Neural cell (in vitro differentiated cells): ENCODE results near the gene PRTFDC1.
A peak's percentile ranks its signal among the peaks of the same experiment; 100 is the strongest.

ENCODE experiments used
- EP300 ChIP-seq: fragments of 450-650 bp; conservative IDR thresholded peaks from 2 replicates; pipeline ENCODE4 v1.6.1; 2014; ENCODE audit warnings: antibody characterized with exemption, mild to moderate bottlenecking, moderate library complexity; ENCODE audit not compliant: poor library complexity, severe bottlenecking
- EZH2 ChIP-seq: fragments of 200-600, 300-800 bp; shearing (Covaris generic), sonication (generic); IDR thresholded peaks from 2 replicates; pipeline ENCODE4 v1.6.1; 2014; ENCODE audit warnings: antibody characterized with exemption, low read length, borderline replicate concordance, mild to moderate bottlenecking; ENCODE audit not compliant: insufficient read depth, poor library complexity, severe bottlenecking
- POLR2AphosphoS5 ChIP-seq: IDR thresholded peaks from 2 replicates; pipeline ENCODE4 v1.6.1; 2012
- REST ChIP-seq: IDR thresholded peaks from 2 replicates; pipeline ENCODE4 v1.6.1; 2012; ENCODE audit warnings: borderline replicate concordance
- TF ChIP-seq, protein P1 (sequence below): fragments of 450-650 bp; IDR thresholded peaks from 2 replicates; pipeline ENCODE4 v1.5.1; 2014; ENCODE audit warnings: antibody characterized with exemption, mild to moderate bottlenecking, moderate library complexity; ENCODE audit not compliant: poor library complexity, severe bottlenecking

DNA sequence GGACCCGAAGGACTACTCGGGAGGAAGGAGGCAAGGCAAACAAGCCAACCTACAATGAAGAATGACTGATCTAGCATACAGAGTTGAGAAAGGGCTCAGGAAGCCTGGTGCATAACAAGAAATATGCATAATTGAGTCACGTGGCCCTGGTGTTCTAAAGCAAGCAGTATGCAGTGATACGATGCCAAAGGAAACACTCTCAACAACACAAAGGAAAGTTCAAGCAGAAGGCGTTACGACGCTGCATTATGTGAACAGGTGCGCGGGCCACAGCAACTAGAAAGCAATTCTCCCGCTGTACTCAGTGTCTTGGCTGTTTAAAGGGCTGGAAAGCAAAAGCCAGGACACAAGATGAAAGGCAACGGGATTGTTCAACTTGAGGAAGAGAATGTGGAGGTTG is 100.8 kb downstream of the PRTFDC1 start:
- TF ChIP-seq, protein P1, sequence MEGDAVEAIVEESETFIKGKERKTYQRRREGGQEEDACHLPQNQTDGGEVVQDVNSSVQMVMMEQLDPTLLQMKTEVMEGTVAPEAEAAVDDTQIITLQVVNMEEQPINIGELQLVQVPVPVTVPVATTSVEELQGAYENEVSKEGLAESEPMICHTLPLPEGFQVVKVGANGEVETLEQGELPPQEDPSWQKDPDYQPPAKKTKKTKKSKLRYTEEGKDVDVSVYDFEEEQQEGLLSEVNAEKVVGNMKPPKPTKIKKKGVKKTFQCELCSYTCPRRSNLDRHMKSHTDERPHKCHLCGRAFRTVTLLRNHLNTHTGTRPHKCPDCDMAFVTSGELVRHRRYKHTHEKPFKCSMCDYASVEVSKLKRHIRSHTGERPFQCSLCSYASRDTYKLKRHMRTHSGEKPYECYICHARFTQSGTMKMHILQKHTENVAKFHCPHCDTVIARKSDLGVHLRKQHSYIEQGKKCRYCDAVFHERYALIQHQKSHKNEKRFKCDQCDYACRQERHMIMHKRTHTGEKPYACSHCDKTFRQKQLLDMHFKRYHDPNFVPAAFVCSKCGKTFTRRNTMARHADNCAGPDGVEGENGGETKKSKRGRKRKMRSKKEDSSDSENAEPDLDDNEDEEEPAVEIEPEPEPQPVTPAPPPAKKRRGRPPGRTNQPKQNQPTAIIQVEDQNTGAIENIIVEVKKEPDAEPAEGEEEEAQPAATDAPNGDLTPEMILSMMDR, result no peak
- peak; percentile 31 for TF ChIP-seq POLR2AphosphoS5
- no peak for TF ChIP-seq EP300
- no peak for TF ChIP-seq REST
- TF ChIP-seq EZH2, result no peak
